Retina (tissue), 1 donor: ENCODE data around the gene OR10J4.
"Not testable (repeated sequence)": the region's sequence is repeated elsewhere in the genome, so short reads cannot be mapped to it uniquely, and the experiment has no call there.

ENCODE experiments used
- DNase-seq: peaks from one replicate; pipeline ENCODE4 v3.0.0-alpha.2; 2016

OR10J4 gene

GRCh38 chr1:159431904-159432303 lies at the start of gene OR10J4:
Gene OR10J4, plus strand, starts transcription at chr1:159432204.
- DNase-seq: no peak

GRCh38 chr1:159406821-159407220 lies 25.2 kb upstream of the OR10J4 start:
- no peak for DNase-seq

GRCh38 chr1:159408862-159409400 lies 23.1 kb upstream of the OR10J4 start:
- DNase-seq: no peak

GRCh38 chr1:159421821-159422220 lies 10.2 kb upstream of the OR10J4 start:
- DNase-seq: no peak

GRCh38 chr1:159428536-159428935 lies 3.5 kb upstream of the OR10J4 start:
- no peak for DNase-seq

GRCh38 chr1:159429074-159429861 lies 2.7 kb upstream of the OR10J4 start:
- no peak for DNase-seq

- no peak for DNase-seq
Observed at GRCh38 chr1:159430985-159431384, 1.0 kb upstream of the OR10J4 start.

- DNase-seq: no peak
Observed at GRCh38 chr1:159436469-159436868, 4.5 kb downstream of the OR10J4 start.

GRCh38 chr1:159439422-159439821 lies 7.4 kb downstream of the OR10J4 start, which contains the start of gene OR10J1:
Gene OR10J1, plus strand, starts transcription at chr1:159439722. Its CDS starts 70 bp downstream, at chr1:159439792.
- no peak for DNase-seq

- no peak for DNase-seq
Observed at GRCh38 chr1:159441360-159441759, 9.4 kb downstream of the OR10J4 start.

- DNase-seq: no peak
Observed at GRCh38 chr1:159442428-159442827, 10.4 kb downstream of the OR10J4 start.

GRCh38 chr1:159443066-159443750 lies 11.2 kb downstream of the OR10J4 start:
- DNase-seq: no peak

GRCh38 chr1:159444511-159444910 lies 12.5 kb downstream of the OR10J4 start:
- no peak for DNase-seq

GRCh38 chr1:159448181-159448580 lies 16.2 kb downstream of the OR10J4 start:
- no peak for DNase-seq

GRCh38 chr1:159449605-159450004 lies 17.6 kb downstream of the OR10J4 start:
- DNase-seq: not testable (repeated sequence)

GRCh38 chr1:159459551-159459950 lies 27.5 kb downstream of the OR10J4 start:
- no peak for DNase-seq

GRCh38 chr1:159465191-159465603 lies 33.2 kb downstream of the OR10J4 start:
- DNase-seq: no peak

GRCh38 chr1:159468321-159468720 lies 36.3 kb downstream of the OR10J4 start:
- no peak for DNase-seq

GRCh38 chr1:159469921-159470533 lies 38.0 kb downstream of the OR10J4 start:
- no peak for DNase-seq

- DNase-seq: no peak
Observed at GRCh38 chr1:159473335-159473734, 41.3 kb downstream of the OR10J4 start.

- DNase-seq: no peak
Observed at GRCh38 chr1:159474926-159475325, 42.9 kb downstream of the OR10J4 start.
